ENCODE results near the gene RPP25. TPM values are rescaled to one million over a fixed set of nuclear protein-coding genes. Genes with fewer than 3 reads are reported as not detected.

RPP25 gene, protein sequence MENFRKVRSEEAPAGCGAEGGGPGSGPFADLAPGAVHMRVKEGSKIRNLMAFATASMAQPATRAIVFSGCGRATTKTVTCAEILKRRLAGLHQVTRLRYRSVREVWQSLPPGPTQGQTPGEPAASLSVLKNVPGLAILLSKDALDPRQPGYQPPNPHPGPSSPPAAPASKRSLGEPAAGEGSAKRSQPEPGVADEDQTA
- total RNA-seq (1 to 10 TPM; 6.1 to 7.4 TPM), polyA plus RNA-seq (2.5 TPM)

DNA sequence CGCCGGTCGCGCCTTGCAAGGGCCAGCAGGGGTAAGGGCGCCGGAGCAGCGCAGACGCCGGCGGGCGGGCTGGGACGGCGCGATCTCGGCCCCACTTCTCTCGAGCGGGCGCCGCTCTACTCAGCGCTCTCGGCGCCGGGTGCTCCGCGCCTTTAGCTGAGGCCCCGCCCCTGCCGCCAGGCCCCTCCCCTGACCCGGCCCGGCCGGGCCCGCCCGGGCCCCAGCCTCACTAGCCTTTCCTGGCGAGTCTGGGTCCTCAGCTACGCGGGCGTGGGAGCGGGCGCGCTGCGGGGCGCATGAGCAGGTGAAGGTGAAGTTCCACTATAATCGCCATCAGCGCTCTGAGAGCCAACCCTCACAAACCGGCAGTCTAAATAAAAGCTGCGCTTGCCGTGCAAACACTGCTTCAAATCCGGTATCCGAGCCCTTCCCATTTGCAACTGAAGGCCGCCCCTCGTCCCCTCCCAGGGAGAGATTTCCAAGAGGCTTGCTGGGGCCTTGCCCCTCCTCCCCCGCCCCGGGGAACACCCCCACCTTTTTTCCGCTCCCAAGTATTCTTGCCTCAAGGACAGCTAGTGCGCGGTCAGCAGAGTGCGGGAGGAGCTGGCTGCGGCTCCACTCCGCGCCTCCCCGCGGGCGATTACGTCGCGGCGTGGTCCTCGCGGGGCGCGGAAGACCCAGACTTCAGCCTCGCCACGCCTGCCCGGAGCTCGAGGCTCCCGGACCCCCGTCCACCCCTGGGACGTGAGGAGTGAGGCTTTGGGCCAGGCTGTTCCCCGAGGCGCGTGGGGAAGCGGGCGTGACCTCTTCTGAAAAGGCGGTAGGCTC lies at the start of gene RPP25:
RPP25 (minus strand) TSS at position 125 of the 828 bp plus-strand sequence. CDS start 189 bp downstream, outside the sequence.
- H3K4me1 Mint-ChIP-seq: peaks cover 16 to 32% (median 20%) of the 10 kb centered on the region in 3 donors
- H3K4me3 Mint-ChIP-seq: peak within 1 kb of the TSS; percentile 79 to 89 (median 81)
- H3K36me3 Mint-ChIP-seq: no peaks in the 10 kb centered on the region
- Histone ChIP-seq H3K36me3 (ENCODE audit: insufficient read depth, low read length) (no peaks in the 10 kb centered on the region), H3K9me3 (ENCODE audit: low read length) (no peaks in the 10 kb centered on the region), H3K4me1 (ENCODE audit: insufficient read depth, low read length) (peaks cover 30% of the 10 kb centered on the region), H3K27ac (ENCODE audit: low read depth, low read length) (no peak within 1 kb of the TSS), H3K4me3 (ENCODE audit: low read length) (peak within 1 kb of the TSS; percentile 63), H3K27me3 (ENCODE audit: insufficient read depth, low read length, poor library complexity, severe bottlenecking) (peaks cover 33% of the 10 kb centered on the region)
- no peak within 1 kb of the TSS for H3K27ac Mint-ChIP-seq
- no peaks in the 10 kb centered on the region for H3K9me3 Mint-ChIP-seq
- peaks cover 22 to 36% of the 10 kb centered on the region in 2 donors for H3K27me3 Mint-ChIP-seq
- DNase-seq: peak; percentile 42 to 71 (median 45)
- CTCF ChIA-PET: interaction anchor here (0.8 to 2.2 kb wide), 7 partner anchors 11 to 584 kb away, joined by 3 to 6 read pairs (median 4); partner anchors contain the start of gene C15orf39
- POLR2A ChIA-PET: interaction anchor here (0.6 to 1.1 kb wide), 3 partner anchors 11 to 112 kb away, joined by 3 to 6 read pairs (median 5); partner anchors contain the start of gene COX5A

DNA sequence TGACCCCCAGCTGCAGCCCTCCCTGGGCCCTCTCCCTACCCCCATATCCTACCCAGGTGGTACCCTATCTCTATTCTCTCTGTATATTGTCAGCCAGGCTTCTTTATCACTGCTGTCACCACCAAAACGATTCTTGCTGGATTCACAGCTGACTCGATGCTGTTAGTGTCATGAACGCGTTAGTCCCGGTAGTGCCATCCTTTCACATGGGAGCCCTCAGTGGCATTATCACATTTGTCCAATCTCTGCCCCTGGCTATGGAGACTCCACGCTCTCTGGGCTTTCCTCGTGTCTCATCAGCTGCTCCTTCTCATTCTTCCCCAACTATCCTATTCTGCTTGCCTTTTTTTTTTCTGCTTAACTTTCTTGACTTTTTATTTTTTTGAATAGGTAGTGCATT lies 45.8 kb upstream of the RPP25 start:
- no peaks in the 10 kb centered on the region for H3K4me1 Mint-ChIP-seq
- no peaks in the 10 kb centered on the region for H3K36me3 ChIP-seq (ENCODE audit: insufficient read depth, low read length)
- H3K4me3 Mint-ChIP-seq: no peak overlapping the region
- no peak overlapping the region for H3K4me3 ChIP-seq (ENCODE audit: low read length)
- H3K9me3 ChIP-seq (ENCODE audit: low read length): no peaks in the 10 kb centered on the region
- no peak overlapping the region for H3K27ac ChIP-seq (ENCODE audit: low read depth, low read length)
- H3K36me3 Mint-ChIP-seq: peaks cover 0 to 5% (median 0%) of the 10 kb centered on the region in 3 donors
- H3K27me3 ChIP-seq (ENCODE audit: insufficient read depth, low read length, poor library complexity, severe bottlenecking): peaks cover 12% of the 10 kb centered on the region
- no peak for DNase-seq
- peaks cover 33 to 42% of the 10 kb centered on the region in 2 donors for H3K27me3 Mint-ChIP-seq
- POLR2A ChIA-PET: no interaction called here
- peaks cover 0 to 3% (median 0%) of the 10 kb centered on the region in 5 donors for H3K9me3 Mint-ChIP-seq
- CTCF ChIA-PET: no interaction called here
- no peak overlapping the region for H3K27ac Mint-ChIP-seq
- no peaks in the 10 kb centered on the region for H3K4me1 ChIP-seq (ENCODE audit: insufficient read depth, low read length)

DNA sequence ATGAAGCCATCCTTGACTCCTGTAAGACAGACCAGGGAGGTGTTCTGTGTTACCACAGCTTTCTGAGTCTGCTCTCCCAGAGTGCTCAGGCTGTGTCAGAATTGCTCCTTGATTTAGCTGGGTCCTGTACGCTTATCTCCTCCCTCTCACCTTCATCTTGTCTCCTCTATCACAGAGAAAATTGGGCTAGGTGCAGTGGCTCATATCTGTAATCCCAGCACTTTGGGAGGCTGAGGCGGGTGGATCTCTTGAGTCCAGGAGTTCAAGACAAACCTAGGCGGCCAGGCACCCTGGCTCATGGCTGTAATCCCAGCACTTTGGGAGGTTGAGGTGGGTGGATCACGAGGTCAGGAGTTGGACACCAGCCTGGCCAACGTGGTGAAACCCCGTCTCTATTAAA lies 44.7 kb upstream of the RPP25 start:
- no peak overlapping the region for H3K4me3 ChIP-seq (ENCODE audit: low read length)
- peaks cover 0 to 5% (median 0%) of the 10 kb centered on the region in 3 donors for H3K36me3 Mint-ChIP-seq
- no peaks in the 10 kb centered on the region for H3K36me3 ChIP-seq (ENCODE audit: insufficient read depth, low read length)
- no peak for DNase-seq
- H3K27me3 Mint-ChIP-seq: peaks cover 40 to 51% of the 10 kb centered on the region in 2 donors
- H3K9me3 Mint-ChIP-seq: peaks cover 0 to 3% (median 0%) of the 10 kb centered on the region in 5 donors
- no peak overlapping the region for H3K4me3 Mint-ChIP-seq
- H3K4me1 ChIP-seq (ENCODE audit: insufficient read depth, low read length): peaks cover 6% of the 10 kb centered on the region
- H3K27ac Mint-ChIP-seq: no peak overlapping the region
- H3K27me3 ChIP-seq (ENCODE audit: insufficient read depth, low read length, poor library complexity, severe bottlenecking): peaks cover 23% of the 10 kb centered on the region
- H3K9me3 ChIP-seq (ENCODE audit: low read length): no peaks in the 10 kb centered on the region
- peaks cover 4% of the 10 kb centered on the region in 3 donors for H3K4me1 Mint-ChIP-seq
- POLR2A ChIA-PET: no interaction called here
- CTCF ChIA-PET: no interaction called here
- no peak overlapping the region for H3K27ac ChIP-seq (ENCODE audit: low read depth, low read length)

DNA sequence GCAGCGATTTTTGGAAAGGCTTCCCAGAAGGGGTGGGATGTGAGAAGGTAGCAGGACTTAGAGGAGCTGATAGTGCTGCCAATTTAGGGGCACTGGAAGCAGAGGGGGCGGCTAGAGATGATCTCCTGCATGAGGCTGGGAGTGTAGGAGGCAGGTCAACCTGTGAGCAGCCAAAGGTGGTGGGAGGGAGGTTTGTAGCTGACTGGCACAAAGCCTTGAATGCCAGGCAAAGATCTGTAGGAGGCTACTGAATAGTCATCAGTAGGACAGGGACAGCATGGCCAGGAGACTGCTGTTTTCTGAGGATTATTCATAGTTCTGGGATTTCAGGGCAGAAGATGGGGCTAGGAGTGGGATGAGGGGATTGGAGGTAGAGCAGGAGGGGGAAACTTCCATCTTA lies 41.0 kb upstream of the RPP25 start:
- Histone ChIP-seq H3K36me3 (ENCODE audit: insufficient read depth, low read length) (no peaks in the 10 kb centered on the region), H3K4me3 (ENCODE audit: low read length) (no peak overlapping the region), H3K4me1 (ENCODE audit: insufficient read depth, low read length) (peaks cover 18% of the 10 kb centered on the region), H3K9me3 (ENCODE audit: low read length) (no peaks in the 10 kb centered on the region), H3K27ac (ENCODE audit: low read depth, low read length) (no peak overlapping the region), H3K27me3 (ENCODE audit: insufficient read depth, low read length, poor library complexity, severe bottlenecking) (peaks cover 24% of the 10 kb centered on the region)
- Mint-ChIP-seq H3K9me3 (peaks cover 0 to 3% (median 0%) of the 10 kb centered on the region in 5 donors), H3K27ac (no peak overlapping the region), H3K27me3 (peaks cover 39 to 51% of the 10 kb centered on the region in 2 donors), H3K4me1 (peaks cover 12 to 18% (median 13%) of the 10 kb centered on the region in 3 donors), H3K36me3 (peaks cover 0 to 5% (median 0%) of the 10 kb centered on the region in 3 donors), H3K4me3 (peak overlapping the region in 4 of 7 donors; percentile 9 to 63 (median 32))
- ChIA-PET POLR2A (no interaction called here), CTCF (no interaction called here)
- DNase-seq: no peak

DNA sequence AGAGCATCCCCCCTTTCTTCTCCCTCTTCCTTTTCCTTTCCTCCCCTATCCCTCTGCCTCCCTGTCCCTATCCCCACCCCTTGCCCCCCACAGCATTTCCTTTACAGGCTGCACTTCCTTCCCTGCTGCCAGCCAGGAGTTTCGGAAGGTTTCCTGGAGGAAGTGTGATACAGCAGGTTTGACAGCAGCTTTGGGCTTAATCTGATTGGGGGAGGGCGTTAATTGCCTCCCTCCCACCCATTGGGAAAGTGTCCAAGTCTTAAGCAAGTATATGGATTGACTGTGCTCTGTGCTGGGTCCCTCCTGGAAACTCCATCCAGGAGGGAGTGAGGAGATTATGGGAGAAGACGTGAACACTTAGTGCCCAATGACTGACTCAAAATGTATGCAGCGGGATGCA lies 40.6 kb upstream of the RPP25 start:
- H3K27ac ChIP-seq (ENCODE audit: low read depth, low read length): no peak overlapping the region
- no peak overlapping the region for H3K27ac Mint-ChIP-seq

DNA sequence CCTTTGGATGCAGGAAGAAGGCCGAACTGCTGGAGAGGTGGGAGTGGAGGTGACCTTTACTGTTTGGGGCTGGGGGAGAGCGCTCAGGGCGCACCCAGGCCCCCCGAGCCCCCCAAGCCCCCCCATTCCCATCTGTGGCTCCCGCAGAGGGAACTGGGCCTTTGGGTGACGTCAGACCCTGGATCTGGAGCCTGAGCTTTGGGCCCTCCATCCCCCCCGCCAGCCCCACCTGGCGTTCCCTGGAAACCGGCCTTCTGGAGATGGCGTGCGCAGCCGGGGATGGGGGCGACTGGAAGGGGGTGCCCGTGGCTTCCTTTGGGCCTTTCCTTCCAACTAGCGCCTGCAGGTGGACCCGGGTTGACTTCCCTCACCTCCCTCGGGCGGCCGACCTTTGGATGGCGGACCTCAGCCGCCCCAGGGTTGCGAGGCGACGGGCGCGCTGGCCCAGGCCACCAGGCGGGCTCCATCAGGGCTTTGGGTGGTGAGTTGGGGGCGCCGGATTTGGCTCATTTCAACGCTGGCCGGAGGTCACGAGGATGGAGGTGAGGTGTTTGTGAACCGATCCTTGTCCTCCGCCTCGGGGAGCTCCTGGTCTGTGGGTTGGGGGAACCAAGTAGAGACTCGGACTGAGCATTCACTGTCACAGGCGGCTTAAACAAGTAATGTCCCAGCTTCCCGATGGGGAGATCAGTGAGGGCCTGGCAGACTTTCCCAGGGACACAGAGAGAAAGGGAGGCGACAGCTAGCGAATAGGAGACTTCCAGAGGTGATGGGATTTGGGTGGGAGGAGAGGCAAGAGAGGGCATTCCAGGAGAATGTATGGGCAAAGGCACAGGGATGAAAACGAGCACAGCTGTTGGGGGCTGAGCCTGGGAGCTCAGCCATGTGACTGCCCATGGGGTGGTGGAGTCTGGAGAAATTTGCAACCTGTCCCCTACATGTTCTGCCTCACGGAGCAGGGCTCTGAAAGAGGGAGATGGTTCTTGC lies 39.5 kb upstream of the RPP25 start:
- Mint-ChIP-seq H3K27me3 (peaks cover 34 to 45% of the 10 kb centered on the region in 2 donors), H3K27ac (peak overlapping the region in 3 of 8 donors; percentile 22 to 70 (median 65)), H3K36me3 (no peaks in the 10 kb centered on the region), H3K4me3 (peak overlapping the region; percentile 64 to 89 (median 81)), H3K9me3 (peaks cover 0 to 3% (median 0%) of the 10 kb centered on the region in 5 donors), H3K4me1 (peaks cover 12 to 18% (median 13%) of the 10 kb centered on the region in 3 donors)
- ChIA-PET CTCF (interaction anchor here (1.0 to 1.2 kb wide), 2 partner anchors 28 to 179 kb away, joined by 3 to 4 read pairs; partner anchors contain the start of gene PPCDC), POLR2A (interaction anchor here (0.9 to 1.3 kb wide), 2 partner anchors 27 to 208 kb away, joined by 3 to 4 read pairs; partner anchors contain the start of gene PPCDC)
- H3K4me3 ChIP-seq (ENCODE audit: low read length): peak overlapping the region; percentile 60
- peaks cover 18% of the 10 kb centered on the region for H3K4me1 ChIP-seq (ENCODE audit: insufficient read depth, low read length)
- DNase-seq: peak in 1 of 5 donors; percentile 50
- peaks cover 24% of the 10 kb centered on the region for H3K27me3 ChIP-seq (ENCODE audit: insufficient read depth, low read length, poor library complexity, severe bottlenecking)
- H3K36me3 ChIP-seq (ENCODE audit: insufficient read depth, low read length): no peaks in the 10 kb centered on the region
- no peak overlapping the region for H3K27ac ChIP-seq (ENCODE audit: low read depth, low read length)
- no peaks in the 10 kb centered on the region for H3K9me3 ChIP-seq (ENCODE audit: low read length)

More for the DNA sequence above, 40.6 kb upstream of the RPP25 start:
- Histone ChIP-seq H3K4me1 (ENCODE audit: insufficient read depth, low read length) (peaks cover 18% of the 10 kb centered on the region), H3K9me3 (ENCODE audit: low read length) (no peaks in the 10 kb centered on the region), H3K27me3 (ENCODE audit: insufficient read depth, low read length, poor library complexity, severe bottlenecking) (peaks cover 24% of the 10 kb centered on the region), H3K4me3 (ENCODE audit: low read length) (no peak overlapping the region), H3K36me3 (ENCODE audit: insufficient read depth, low read length) (no peaks in the 10 kb centered on the region)
- peaks cover 39 to 47% of the 10 kb centered on the region in 2 donors for H3K27me3 Mint-ChIP-seq
- H3K36me3 Mint-ChIP-seq: peaks cover 0 to 1% (median 0%) of the 10 kb centered on the region in 3 donors
- peaks cover 12 to 18% (median 13%) of the 10 kb centered on the region in 3 donors for H3K4me1 Mint-ChIP-seq
- DNase-seq: no peak
- peaks cover 0 to 3% (median 0%) of the 10 kb centered on the region in 5 donors for H3K9me3 Mint-ChIP-seq
- peak overlapping the region in 6 of 7 donors; percentile 9 to 78 (median 63) for H3K4me3 Mint-ChIP-seq
- CTCF ChIA-PET: no interaction called here
- POLR2A ChIA-PET: no interaction called here

DNA sequence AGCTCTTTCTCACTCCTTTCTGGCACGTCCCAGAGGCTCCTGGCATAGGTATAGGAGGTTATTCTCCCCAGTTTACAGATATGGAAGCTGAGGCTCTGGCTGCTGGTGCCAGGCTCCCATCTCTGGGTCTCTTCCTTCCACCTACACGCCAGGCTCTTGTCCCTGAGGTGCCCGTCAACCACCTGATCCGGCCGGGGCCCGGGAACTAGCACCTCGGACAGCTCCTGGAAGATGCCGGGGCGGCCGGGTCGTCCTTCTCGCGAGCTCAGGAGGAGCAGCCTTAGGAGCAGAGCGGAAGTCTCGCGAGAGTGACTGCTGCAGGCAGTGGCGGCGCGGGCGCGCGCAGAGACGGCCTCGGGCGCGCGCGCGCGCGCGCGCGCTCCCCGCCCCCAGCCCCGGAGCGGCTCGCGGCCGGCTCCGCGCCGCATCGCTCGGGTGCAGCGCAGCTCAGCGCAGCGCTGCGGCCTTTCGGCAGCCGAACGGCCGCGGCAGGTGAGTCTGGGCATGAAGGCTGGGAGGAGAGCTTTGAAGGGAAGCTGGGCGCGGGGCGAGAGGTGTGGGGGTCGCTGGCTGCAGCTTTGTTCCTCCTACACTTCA lies 38.7 kb upstream of the RPP25 start, which contains the start of gene SCAMP5:
SCAMP5 (plus strand) TSS at position 382 of the 597 bp plus-strand sequence. CDS start 16,277 bp downstream, outside the sequence.
- H3K27me3 Mint-ChIP-seq: peaks cover 30 to 40% of the 10 kb centered on the region in 2 donors
- Histone ChIP-seq H3K27me3 (ENCODE audit: insufficient read depth, low read length, poor library complexity, severe bottlenecking) (peaks cover 24% of the 10 kb centered on the region), H3K27ac (ENCODE audit: low read depth, low read length) (no peak within 1 kb of the TSS), H3K4me3 (ENCODE audit: low read length) (peak within 1 kb of the TSS; percentile 60), H3K9me3 (ENCODE audit: low read length) (no peaks in the 10 kb centered on the region), H3K36me3 (ENCODE audit: insufficient read depth, low read length) (no peaks in the 10 kb centered on the region), H3K4me1 (ENCODE audit: insufficient read depth, low read length) (peaks cover 18% of the 10 kb centered on the region)
- H3K27ac Mint-ChIP-seq: peak within 1 kb of the TSS in 3 of 8 donors; percentile 46 to 70 (median 65)
- no peaks in the 10 kb centered on the region for H3K36me3 Mint-ChIP-seq
- peaks cover 0 to 4% (median 0%) of the 10 kb centered on the region in 5 donors for H3K9me3 Mint-ChIP-seq
- CTCF ChIA-PET: interaction anchor here (0.6 to 1.2 kb wide), 3 partner anchors 13 to 180 kb away, joined by 3 to 4 read pairs (median 3); partner anchors contain the start of gene PPCDC
- POLR2A ChIA-PET: interaction anchor here (0.9 to 1.3 kb wide), 2 partner anchors 28 to 209 kb away, joined by 3 to 4 read pairs; partner anchors contain the start of gene PPCDC
- H3K4me3 Mint-ChIP-seq: peak within 1 kb of the TSS; percentile 80 to 89 (median 84)
- H3K4me1 Mint-ChIP-seq: peaks cover 12 to 18% (median 13%) of the 10 kb centered on the region in 3 donors
- peak; percentile 82 to 93 (median 85) for DNase-seq

Measured in CD8-positive, alpha-beta memory T cell (primary cell).